Stimulated activated naive CD4-positive, alpha-beta T cell (primary cell): Measurements from ENCODE around the gene GALNT12.
A peak's percentile ranks its signal among the peaks of the same experiment; 100 is the strongest.

Source experiments
- DNase-seq, 6 experiments: peaks; one replicate each; lab custom pipeline; 2025; lab: John Stamatoyannopoulos, UW

GALNT12 gene

DNA sequence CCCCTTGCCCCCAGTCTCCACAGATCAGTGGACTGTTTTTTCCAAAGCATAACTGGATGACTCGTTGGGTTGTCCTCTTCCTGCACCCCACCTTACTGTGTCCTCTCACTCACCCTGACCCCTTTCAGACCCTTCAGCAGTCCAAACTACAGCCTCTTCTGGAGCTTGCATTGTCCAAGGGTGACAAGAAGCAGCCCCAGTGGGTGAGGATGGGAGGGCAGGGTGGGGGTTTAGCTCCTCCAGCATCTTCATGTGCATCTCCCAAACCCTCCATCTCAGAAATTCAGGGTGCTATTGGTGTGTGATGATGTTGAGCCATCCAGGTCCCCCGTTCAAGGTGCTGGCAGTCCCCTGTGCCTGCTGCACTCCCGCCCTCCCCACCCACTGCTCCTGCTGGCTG is 73.9 kb downstream of the GALNT12 start:
- DNase-seq, result no peak

DNA sequence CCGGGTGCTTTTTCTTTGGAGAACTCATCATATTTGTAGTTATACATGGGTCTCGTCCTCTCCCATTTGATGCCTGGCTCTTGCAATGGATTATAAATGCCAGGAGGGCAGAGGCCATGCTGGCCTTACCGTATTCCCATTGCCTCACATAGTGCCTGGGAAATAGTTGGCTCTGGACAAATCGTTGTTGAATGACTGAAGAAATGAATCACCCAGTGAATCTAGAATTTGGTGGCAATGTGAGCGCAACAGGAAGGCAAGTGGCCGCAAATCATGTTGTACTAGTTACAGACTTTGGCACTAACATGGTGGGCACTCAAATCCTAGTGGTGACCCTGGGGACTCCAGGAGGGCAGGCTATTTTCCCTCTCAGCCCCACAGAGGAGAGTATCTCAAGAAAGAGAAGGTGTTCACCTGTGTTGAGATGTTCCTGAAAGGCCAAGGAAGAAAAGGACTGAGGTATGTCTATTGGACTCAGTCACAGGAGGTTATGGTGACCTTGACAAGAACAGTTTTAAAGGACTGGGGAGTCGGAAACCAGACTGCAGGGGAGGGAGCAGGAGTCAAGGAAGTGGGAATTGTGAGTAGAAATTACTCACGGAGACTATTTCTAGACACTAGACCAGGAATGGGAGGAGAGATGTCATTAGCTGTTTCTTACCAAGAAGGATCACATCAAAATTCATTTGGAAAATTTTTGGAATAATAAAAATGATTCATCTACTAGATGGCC is 74.5 kb downstream of the GALNT12 start:
- DNase-seq, result no peak

DNA sequence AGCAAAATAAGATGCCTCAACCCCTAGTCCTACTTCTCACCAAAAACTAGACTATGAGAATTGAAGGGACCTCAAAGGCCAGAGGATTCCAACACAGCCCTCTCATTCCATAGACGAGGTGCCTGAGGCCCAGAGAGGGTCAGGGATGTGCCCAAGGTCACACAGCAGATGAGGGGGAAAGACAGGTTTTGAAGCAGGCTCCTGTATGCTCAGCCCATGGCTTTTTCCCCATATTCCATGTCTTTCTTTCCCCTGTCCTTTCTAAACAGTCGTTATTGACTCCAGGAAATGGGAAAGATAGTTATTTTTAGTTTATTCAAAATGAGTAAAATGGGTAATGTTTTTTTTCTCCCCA is 75.1 kb downstream of the GALNT12 start:
- DNase-seq, result no peak

DNA sequence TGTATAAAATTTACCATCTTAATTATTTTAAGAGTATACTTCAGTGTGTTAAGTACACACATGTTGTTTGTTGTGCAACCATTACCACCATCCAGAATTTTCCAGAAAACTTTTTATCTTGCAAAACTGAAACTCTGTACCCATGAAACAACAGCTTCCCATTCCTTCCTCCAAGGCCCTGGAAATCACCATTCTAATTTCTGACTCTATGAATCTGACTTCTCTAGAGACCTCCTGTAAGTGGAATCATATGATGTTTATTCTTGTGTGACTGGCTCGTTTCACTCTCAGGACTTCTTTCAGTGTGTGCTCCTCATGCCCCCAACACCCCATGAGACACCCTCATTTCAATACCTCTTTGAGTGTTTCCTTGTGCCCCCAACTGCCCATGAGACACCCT is 75.8 kb downstream of the GALNT12 start:
- DNase-seq, result no peak

DNA sequence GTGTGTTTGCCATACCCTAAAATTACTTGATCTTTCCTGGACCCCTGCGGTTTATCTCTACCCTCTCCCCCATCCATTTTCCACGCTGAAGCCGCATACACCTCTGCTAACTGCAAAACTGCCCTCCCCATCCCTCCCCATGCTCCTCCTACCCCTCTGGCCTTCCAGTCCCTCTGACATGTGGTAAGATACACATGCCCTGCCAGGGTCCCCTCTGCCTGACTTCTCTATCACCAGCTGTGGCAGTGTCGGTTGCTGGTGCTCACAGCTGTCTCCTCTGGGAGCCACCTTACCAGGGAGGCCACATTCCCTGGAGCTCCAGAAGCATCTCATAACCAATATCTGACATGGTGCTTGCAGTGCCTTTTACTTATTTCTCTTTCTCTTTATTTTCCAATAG is 77.4 kb downstream of the GALNT12 start:
- DNase-seq, result no peak

DNA sequence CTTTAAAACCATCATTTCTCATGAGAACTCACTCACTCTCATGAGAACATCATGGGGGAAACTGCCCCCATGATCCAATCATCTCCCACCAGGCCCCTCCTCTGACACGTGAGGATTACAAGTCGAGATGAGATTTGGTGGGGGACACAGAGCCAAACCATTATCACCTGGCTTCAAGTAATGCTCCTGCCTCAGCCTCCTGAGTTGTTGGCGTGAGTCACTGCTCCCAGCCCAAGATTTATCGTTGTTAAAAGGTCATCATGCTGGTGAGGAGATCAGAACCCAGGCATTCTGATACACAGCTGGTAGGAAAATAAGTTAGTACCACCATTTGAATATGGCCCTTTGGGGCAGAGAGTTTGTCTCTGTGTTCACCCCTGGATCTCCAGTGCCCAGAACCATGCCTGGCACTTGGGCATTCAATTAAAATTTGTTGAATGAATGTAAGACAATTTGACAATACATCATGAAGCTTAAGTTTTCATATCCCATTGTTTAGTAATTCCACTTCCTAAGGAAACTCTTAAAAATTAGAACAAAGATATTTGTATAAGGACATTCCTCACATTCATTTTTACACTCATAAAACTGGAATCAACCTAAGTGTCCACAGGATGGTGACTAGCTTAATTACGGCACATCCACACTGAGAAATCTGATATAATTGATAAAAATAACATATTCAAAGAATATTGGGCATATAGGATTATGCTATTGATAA is 78.3 kb downstream of the GALNT12 start:
- no peak for DNase-seq

DNA sequence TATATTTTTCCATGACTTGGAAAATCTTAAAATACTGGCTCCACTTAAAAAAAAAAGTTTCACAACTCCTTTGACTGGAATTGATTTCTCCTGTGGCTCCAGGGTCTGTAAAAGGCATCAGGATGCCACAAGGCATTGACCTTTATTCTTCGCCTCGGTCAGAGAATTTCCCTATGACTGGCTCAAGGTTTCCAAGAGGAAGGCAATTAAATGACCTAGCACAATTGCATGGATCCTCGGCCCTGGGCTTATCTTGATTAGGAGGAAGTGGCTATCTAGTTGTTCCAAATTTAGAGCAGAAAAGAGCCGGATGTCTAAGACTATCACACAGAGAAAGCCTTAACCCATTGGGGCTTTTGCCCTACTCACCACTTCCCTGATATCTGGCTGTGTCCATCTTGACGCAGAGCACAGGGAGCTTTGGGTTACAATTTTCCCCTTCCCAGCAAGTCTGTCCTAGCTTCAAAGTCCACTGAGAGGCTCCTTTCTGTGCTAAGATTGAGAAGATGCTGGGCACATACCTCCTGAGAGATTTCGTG is 79.3 kb downstream of the GALNT12 start:
- no peak for DNase-seq

DNA sequence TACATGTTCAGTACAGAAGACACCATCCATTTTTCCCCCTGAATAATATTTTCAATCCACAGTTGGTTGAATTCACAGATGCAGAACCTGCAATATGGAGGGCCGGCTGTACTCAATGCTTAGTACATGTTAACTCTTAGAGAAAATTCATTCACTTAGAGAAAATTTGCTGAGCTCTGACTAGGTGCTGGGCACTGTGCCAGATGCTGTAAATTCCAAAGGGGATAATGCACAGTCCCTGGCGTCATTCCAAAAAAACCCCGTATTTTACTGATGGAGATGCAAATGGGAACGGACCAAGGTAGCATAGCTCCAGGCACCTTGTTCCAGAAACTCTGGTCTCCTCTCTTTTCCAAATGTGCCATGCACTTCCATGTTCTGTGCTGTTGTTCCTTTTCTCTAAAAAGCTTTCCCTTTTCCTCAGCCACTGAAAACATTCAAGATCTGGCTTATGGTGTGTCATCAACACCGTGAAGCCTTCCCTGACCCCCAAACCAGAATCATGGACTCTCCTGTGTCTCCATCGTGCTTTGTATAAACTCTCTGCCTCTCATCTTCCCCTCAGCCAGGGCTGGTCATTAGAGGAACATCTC is 80.5 kb downstream of the GALNT12 start:
- DNase-seq, result no peak

DNA sequence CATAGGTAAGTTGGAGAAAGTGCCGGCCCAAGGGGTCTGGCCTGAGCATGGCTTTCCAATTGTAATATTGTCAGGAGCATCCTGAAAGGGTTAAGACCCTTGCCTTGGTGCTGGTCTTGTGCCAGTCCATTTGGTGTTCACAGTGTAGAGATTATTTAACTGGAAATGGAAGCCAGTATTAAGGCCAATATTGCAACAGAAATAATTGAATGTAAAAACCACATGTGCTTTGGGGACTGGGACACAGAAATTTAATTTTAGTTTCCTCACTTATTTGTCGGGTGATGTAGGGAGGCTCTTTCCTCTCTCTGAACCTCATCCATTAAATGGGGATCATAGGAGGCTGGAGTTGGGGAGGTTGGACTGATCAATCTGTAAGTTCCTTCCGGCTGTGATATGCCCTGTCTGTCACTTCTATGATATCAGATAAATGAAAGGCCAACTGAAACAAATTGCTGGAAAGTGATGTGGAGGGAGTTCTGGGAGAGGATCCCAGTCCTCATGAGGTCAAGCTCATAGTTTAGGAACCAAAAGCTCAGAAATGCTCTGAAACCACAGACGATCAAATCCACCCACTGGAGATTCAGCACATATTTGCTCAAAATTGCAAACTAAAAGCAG is 81.4 kb downstream of the GALNT12 start:
- DNase-seq, result no peak

DNA sequence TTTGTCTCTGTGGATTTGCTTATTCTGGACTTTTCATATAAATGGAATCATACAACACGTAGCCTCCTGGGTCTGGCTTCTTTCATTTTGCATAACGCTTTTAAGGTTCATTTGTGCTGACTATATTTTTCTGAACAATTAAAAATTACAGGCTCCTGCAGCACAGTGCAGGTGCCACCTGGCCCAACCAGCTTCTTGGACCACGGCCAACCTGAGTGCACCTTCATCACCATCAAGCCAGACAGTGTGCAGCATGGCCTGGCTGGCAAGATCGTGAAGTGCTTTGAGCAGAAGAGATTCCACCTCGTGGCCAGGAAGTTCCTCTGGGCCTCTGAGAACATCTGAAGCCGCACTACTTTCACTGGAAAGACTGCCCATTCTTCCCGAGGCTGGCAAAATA is 82.8 kb downstream of the GALNT12 start:
- DNase-seq, result no peak

DNA sequence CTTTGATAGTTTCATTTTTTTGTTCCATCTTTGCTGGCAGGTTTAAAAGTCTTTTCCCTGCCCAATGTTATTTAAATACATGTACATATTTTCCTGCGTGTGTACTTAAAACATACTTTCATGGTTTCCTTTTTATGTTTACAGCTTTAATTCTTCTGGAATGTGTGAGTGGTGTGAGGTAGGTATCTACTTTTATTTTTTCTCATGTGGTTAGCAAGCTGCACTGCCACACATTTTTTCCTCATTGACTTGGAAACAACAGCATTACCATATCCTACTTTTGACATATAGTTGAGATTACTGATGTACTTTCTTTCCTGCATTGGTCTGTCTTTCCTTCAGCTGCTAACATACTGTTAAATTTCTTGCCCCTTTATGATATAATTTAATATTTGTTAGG is 84.8 kb downstream of the GALNT12 start:
- DNase-seq, result no peak

DNA sequence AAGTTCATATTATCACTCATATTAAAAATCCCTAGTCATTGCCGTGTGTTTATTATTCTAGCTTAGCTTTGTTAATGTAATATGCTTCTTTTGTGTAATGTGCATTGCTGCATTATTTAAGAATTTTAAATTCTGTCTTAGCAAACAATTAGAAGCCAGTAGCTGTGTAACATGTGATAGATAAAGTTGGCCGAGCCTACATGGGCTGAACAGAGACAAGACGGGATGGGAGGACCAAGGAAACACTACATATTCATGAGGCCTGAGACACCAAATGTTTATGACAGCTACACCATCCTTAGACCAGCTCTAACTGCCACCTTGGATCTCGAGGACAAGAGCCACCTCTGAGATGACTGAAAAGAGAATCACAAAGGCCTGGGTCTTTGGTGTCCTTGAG is 85.2 kb downstream of the GALNT12 start:
- no peak for DNase-seq

DNA sequence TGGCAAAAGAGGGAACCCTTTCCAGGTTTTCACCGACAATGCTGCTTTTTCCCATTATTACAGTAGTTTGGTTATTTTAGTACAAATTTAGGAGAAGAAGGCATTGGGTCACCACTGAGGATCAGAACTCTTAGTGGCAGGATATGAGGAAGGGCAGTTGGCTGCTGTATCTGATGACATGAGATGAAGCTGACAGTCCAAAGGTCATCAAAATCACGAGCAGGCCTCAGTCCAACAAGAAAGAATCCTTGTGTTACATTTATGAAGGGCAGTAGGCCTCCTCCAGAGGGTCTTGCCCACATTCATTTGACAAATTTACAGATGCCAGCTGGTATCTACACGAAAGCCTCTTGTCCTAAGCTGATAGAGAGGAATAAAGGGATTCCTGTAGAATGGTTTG is 86.7 kb downstream of the GALNT12 start:
- DNase-seq, result no peak

DNA sequence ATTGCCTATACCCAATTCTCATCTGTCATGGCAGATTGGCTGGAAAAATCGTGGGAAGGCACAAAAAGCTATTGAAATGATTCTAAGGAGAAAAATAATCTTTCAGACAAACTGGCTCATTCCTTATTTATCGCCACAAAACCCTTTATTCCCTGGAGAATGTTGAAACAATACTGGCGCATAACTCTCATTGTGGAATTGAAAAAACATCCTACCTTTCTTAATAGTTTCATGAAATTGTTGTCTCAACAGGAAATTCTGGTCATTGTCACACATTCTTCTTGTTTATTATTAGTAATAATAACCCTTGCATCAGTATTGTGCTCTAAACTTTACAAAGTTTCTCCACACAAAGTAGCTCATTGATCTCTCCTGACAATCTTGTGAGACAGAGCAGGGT is 87.3 kb downstream of the GALNT12 start:
- DNase-seq, result no peak

DNA sequence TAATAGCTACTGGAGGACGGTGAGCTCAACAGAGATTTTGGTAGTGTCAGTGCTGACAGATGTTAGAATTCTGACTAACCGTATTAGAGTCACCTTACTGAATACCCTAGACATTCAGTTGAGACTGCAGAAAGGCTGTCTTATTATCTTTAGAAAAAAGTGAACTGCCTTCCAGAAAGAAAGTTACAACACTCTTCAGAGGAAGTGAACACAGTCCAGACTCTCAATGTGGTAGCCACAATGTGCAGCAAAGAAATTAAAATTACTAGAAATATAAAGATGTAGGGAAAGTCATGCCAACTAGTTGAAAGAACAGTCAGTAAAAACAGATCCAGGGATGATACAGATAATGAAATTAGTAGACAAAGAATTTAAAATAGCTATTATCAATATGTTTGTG is 89.2 kb downstream of the GALNT12 start:
- no peak for DNase-seq

DNA sequence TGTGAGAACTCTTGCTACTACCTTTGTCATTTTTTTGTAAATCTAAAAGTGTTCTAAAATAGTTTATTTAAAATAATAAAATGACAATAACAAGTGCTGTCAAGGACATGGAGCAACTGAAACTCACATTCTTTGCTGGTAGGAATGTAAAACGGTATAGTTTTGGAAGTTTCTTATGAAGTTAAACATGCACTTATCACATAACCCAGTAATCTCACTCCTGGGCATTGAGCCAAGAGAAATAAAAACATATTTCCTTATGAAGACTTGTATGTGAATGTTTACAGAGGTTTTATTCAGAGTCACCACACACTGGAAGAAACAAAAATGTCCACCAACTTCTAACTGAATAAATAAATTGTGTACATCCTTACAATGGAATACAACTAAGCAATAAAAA is 90.3 kb downstream of the GALNT12 start:
- DNase-seq, result no peak

DNA sequence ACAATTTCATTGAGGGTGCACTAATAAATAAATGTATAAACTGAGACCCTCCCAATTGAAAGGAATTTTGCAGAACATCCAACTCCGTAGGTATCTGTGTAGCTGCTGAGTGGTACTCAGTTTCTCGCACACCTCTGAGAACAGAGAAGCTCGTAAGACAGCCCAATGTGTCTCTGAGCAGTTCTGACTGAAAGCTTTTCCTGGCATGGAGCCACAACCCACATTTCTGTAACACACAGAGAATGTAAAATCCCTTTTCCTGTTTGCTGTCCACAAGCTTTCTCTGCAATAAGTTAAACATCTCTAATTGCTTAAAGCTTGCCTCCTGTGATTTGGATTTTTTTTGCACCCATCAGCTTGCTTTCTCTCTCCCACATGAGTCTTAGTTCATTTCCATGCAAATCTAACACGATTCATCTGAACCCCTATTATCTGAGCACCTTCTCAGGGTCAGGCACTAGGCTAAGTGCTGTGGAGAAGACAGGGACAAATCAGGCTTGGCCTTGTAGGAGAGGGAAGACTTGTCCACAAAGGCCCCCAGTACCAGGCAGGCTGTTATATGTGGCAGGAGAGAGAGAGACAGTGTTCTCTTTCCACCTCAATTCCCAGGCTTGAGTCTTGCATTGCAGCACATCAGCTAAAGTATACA is 92.1 kb downstream of the GALNT12 start:
- peak in 1 of 6 experiments; percentile 7 for DNase-seq
